H9 (cell line): Measurements from ENCODE around the gene NDUFA5. TPM values are rescaled to one million over a fixed set of nuclear protein-coding genes. Genes with fewer than 3 reads are reported as not detected.
A peak's percentile ranks its signal among the peaks of the same experiment; 100 is the strongest.
"Not testable (repeated sequence)": the region's sequence is repeated elsewhere in the genome, so short reads cannot be mapped to it uniquely, and the experiment has no call there.

Experiments used
- DNase-seq: peaks from one replicate; pipeline ENCODE4 v3.0.0-alpha.2; 2017
- H2AFZ ChIP-seq: one replicate; pipeline ENCODE4 v1.6.1; 2013; ENCODE audit warnings: mild to moderate bottlenecking, low read length, control low read depth, moderate library complexity
- H2AK5ac ChIP-seq: 2 replicates; pipeline ENCODE4 v1.6.1; 2013; ENCODE audit warnings: low read length, control low read depth, mixed read lengths; ENCODE audit not compliant: insufficient read length
- H2BK120ac ChIP-seq: one replicate; pipeline ENCODE4 v1.6.1; 2013; ENCODE audit warnings: low read depth, mild to moderate bottlenecking, low read length, control low read depth, inconsistent platforms; ENCODE audit not compliant: poor library complexity, severe bottlenecking
- H2BK12ac ChIP-seq: 2 replicates; pipeline ENCODE4 v1.6.1; 2013; ENCODE audit warnings: low read length, control low read depth, mixed read lengths, low read depth; ENCODE audit not compliant: insufficient read length
- H2BK15ac ChIP-seq: 2 replicates; pipeline ENCODE4 v1.6.1; 2013; ENCODE audit warnings: low read depth, low read length, control low read depth
- H2BK20ac ChIP-seq: one replicate; pipeline ENCODE4 v1.6.1; 2013; ENCODE audit warnings: low read depth, mild to moderate bottlenecking, low read length, control low read depth, inconsistent platforms; ENCODE audit not compliant: poor library complexity, severe bottlenecking
- H2BK5ac ChIP-seq: 2 replicates; pipeline ENCODE4 v1.6.1; 2013; ENCODE audit warnings: low read length, control low read depth, mixed read lengths; ENCODE audit not compliant: insufficient read length
- H3K14ac ChIP-seq: 2 replicates; pipeline ENCODE4 v1.6.1; 2013; ENCODE audit warnings: low read length, control low read depth; ENCODE audit not compliant: insufficient read depth
- H3K18ac ChIP-seq: 2 replicates; pipeline ENCODE4 v1.6.1; 2013; ENCODE audit warnings: low read depth, mild to moderate bottlenecking, mixed read lengths, low read length, control low read depth; ENCODE audit not compliant: insufficient read length
- H3K23ac ChIP-seq: 2 replicates; pipeline ENCODE4 v1.6.1; 2013; ENCODE audit warnings: low read length, control low read depth, mixed read lengths, low read depth; ENCODE audit not compliant: insufficient read length
- H3K23me2 ChIP-seq: 2 replicates; pipeline ENCODE4 v1.6.1; 2013; ENCODE audit warnings: low read depth, mild to moderate bottlenecking, mixed read lengths, low read length, control low read depth; ENCODE audit not compliant: insufficient read length, poor library complexity, severe bottlenecking
- H3K27ac ChIP-seq: 2 replicates; pipeline ENCODE4 v1.5.1; 2013; ENCODE audit warnings: low read length, control low read depth, mixed read lengths, low read depth; ENCODE audit not compliant: insufficient read length
- H3K27me3 ChIP-seq: 2 replicates; pipeline ENCODE4 v1.6.1; 2013; ENCODE audit warnings: low read length, control low read depth, inconsistent platforms; ENCODE audit not compliant: insufficient read depth
- H3K4ac ChIP-seq: 2 replicates; pipeline ENCODE4 v1.6.1; 2013; ENCODE audit warnings: low read depth, mild to moderate bottlenecking, control low read depth, inconsistent platforms, low read length, moderate library complexity
- H3K4me1 ChIP-seq: 2 replicates; pipeline ENCODE4 v1.6.1; 2013; ENCODE audit warnings: low read length, control low read depth, inconsistent platforms; ENCODE audit not compliant: insufficient read depth
- H3K4me2 ChIP-seq: 2 replicates; pipeline ENCODE4 v1.6.1; 2013; ENCODE audit warnings: low read length, control low read depth, mixed read lengths; ENCODE audit not compliant: insufficient read length, insufficient read depth
- H3K56ac ChIP-seq: 2 replicates; pipeline ENCODE4 v1.6.1; 2013; ENCODE audit warnings: low read depth, mild to moderate bottlenecking, mixed read lengths, low read length, control low read depth; ENCODE audit not compliant: insufficient read length
- H3K79me1 ChIP-seq: 2 replicates; pipeline ENCODE4 v1.6.1; 2013; ENCODE audit warnings: low read depth, mild to moderate bottlenecking, moderate library complexity, low read length, control low read depth, inconsistent platforms; ENCODE audit not compliant: insufficient read depth, poor library complexity, severe bottlenecking
- H3K79me2 ChIP-seq: 2 replicates; pipeline ENCODE4 v1.6.1; 2013; ENCODE audit warnings: low read length, control low read depth, inconsistent platforms; ENCODE audit not compliant: insufficient read depth
- H3K9ac ChIP-seq: 2 replicates; pipeline ENCODE4 v1.6.1; 2013; ENCODE audit warnings: low read length, control low read depth, mixed read lengths; ENCODE audit not compliant: insufficient read length; ENCODE audit errors: extremely low read depth
- H3K9me3 ChIP-seq: one replicate; pipeline ENCODE4 v1.6.1; 2013; ENCODE audit warnings: low read depth, low read length, inconsistent platforms; ENCODE audit not compliant: control insufficient read depth
- H3T11ph ChIP-seq: one replicate; pipeline ENCODE4 v1.6.1; 2013; ENCODE audit warnings: mild to moderate bottlenecking, low read length, control low read depth, inconsistent platforms
- H4K20me1 ChIP-seq: one replicate; pipeline ENCODE4 v1.6.1; 2013; ENCODE audit not compliant: control insufficient read depth, insufficient read length, insufficient read depth
- H4K5ac ChIP-seq: 2 replicates; pipeline ENCODE4 v1.6.1; 2013; ENCODE audit warnings: low read depth, mild to moderate bottlenecking, mixed read lengths, low read length, control low read depth; ENCODE audit not compliant: insufficient read length
- H4K8ac ChIP-seq: replicated peaks from 2 replicates; pipeline ENCODE4 v1.6.1; 2013; ENCODE audit warnings: low read length, control low read depth, mixed read lengths, low read depth; ENCODE audit not compliant: insufficient read length
- H4K91ac ChIP-seq: 2 replicates; pipeline ENCODE4 v1.6.1; 2013; ENCODE audit warnings: low read depth, mild to moderate bottlenecking, moderate library complexity, mixed read lengths, low read length, control low read depth; ENCODE audit not compliant: insufficient read length
- H3K27ac Mint-ChIP-seq, 3 experiments: 2 replicates in 2 of 3; 3 replicates in 1 of 3; pipeline ENCODE4 v1.8.0; 2020 to 2021; ENCODE audit warnings: mixed read lengths in 3 of 3, mild to moderate bottlenecking in 1 of 3, moderate library complexity in 1 of 3
- H3K27me3 Mint-ChIP-seq: 2 replicates; pipeline ENCODE4 v1.8.0; 2021; ENCODE audit warnings: low read depth, mild to moderate bottlenecking, moderate library complexity, mixed read lengths
- H3K36me3 Mint-ChIP-seq, 3 experiments: 2 replicates in 2 of 3; 3 replicates in 1 of 3; pipeline ENCODE4 v1.8.0; 2020 to 2021; ENCODE audit warnings: low read depth in 3 of 3, mixed read lengths in 3 of 3; ENCODE audit not compliant: insufficient read depth in 1 of 3
- H3K4me1 Mint-ChIP-seq, 2 experiments: 2 replicates each; pipeline ENCODE4 v1.8.0; 2020; ENCODE audit warnings: mixed read lengths in 2 of 2
- H3K4me3 Mint-ChIP-seq, 2 experiments: 2 replicates in 1 of 2; 3 replicates in 1 of 2; pipeline ENCODE4 v1.8.0; 2020 to 2021; ENCODE audit warnings: mild to moderate bottlenecking in 2 of 2, mixed read lengths in 2 of 2, moderate library complexity in 1 of 2
- H3K9me3 Mint-ChIP-seq, 2 experiments: 2 replicates in 1 of 2; 3 replicates in 1 of 2; pipeline ENCODE4 v1.8.0; 2020; ENCODE audit warnings: mild to moderate bottlenecking in 2 of 2, mixed read lengths in 2 of 2, moderate library complexity in 1 of 2
- WGBS: extraction: QIAGEN DNeasy Blood & Tissue Kit; methylation state at CpG from one replicate; pipeline ENCODE4 v1.1.7; 2013; ENCODE audit warnings: missing lambda C conversion rate, low lambda C conversion rate, mixed read lengths; ENCODE audit not compliant: insufficient read length; ENCODE audit errors: extremely low coverage; 5-methylcytosine and 5-hydroxymethylcytosine counted together
- total RNA-seq: library from RNA; stranded (reverse); gene quantifications from 2 replicates; pipeline ENCODE4 v1.2.1, GENCODE V29; 2021

The NDUFA5 gene
- total RNA-seq, 1 experiment from 2014 or later, result 76.5 TPM

- peak overlapping the region; percentile 62 to 79 for H3K4me3 Mint-ChIP-seq
- DNase-seq, result not testable (repeated sequence)
- 0 out of 7 replicates have a peak overlapping the region, but pooled peaks of 1 of the 3 experiments have one; percentile 2 for H3K27ac Mint-ChIP-seq
Measured at GRCh38 chr7:123532343-123532742, 25.3 kb downstream of the NDUFA5 start.

GRCh38 chr7:123530035-123530591, 27.5 kb downstream of the NDUFA5 start:
- not testable (repeated sequence) for H2BK20ac ChIP-seq, H3K9ac ChIP-seq, H4K8ac ChIP-seq, H2BK120ac ChIP-seq, H3K9me3 Mint-ChIP-seq, H3T11ph ChIP-seq, H2BK15ac ChIP-seq, H3K14ac ChIP-seq, H3K23me2 ChIP-seq, H3K4me2 ChIP-seq, H4K20me1 ChIP-seq, H4K5ac ChIP-seq, H3K56ac ChIP-seq, H3K27me3 ChIP-seq, H3K36me3 Mint-ChIP-seq, H3K79me1 ChIP-seq, H3K18ac ChIP-seq, H3K79me2 ChIP-seq, H3K9me3 ChIP-seq, H2AK5ac ChIP-seq, H2BK12ac ChIP-seq, H3K4ac ChIP-seq, H2BK5ac ChIP-seq, DNase-seq, H3K27ac Mint-ChIP-seq, H3K4me1 ChIP-seq, H3K23ac ChIP-seq, H3K4me3 Mint-ChIP-seq, H2AFZ ChIP-seq, H4K91ac ChIP-seq, H3K27ac ChIP-seq
- no CpG with 5 or more reads among the region's 13 CpGs for WGBS
- Mint-ChIP-seq H3K4me1 (peaks cover 25 to 32% of the 10 kb centered on the region in 2 experiments), H3K27me3 (peaks cover 15% of the 10 kb centered on the region)

More at GRCh38 chr7:123532343-123532742, 25.3 kb downstream of the NDUFA5 start:
- H2BK5ac ChIP-seq, H3K9me3 Mint-ChIP-seq, H2BK20ac ChIP-seq, H3K14ac ChIP-seq, H4K91ac ChIP-seq, H4K20me1 ChIP-seq, H3K18ac ChIP-seq, H3K79me2 ChIP-seq, H3K79me1 ChIP-seq, H3K9me3 ChIP-seq, H4K8ac ChIP-seq, H3K27ac ChIP-seq, H2BK120ac ChIP-seq, H3K9ac ChIP-seq, H3K4me1 ChIP-seq, H2AFZ ChIP-seq, H3K56ac ChIP-seq, H2BK15ac ChIP-seq, H3T11ph ChIP-seq, H3K4ac ChIP-seq, H2AK5ac ChIP-seq, H4K5ac ChIP-seq, H3K36me3 Mint-ChIP-seq, H2BK12ac ChIP-seq, H3K23ac ChIP-seq, H3K27me3 ChIP-seq, H3K23me2 ChIP-seq: not testable (repeated sequence)
- Mint-ChIP-seq H3K4me1 (peaks cover 21 to 29% of the 10 kb centered on the region in 2 experiments), H3K27me3 (peaks cover 15% of the 10 kb centered on the region)
- WGBS, result no CpG with 5 or more reads among the region's 14 CpGs
- H3K4me2 ChIP-seq, result peak overlapping the region; percentile 49
